ENCODE measurements around the gene BOLA3.

- TF ChIP-seq MAX (IDR thresholded peaks at IDR 0.05; ENCODE audit: low read depth, low read length) (no peak), CTCF (IDR thresholded peaks at IDR 0.05; ENCODE audit: low read depth, low read length) (no peak)
These were observed 15.2 kb upstream of the BOLA3 start for GRCh38 chr2:74162951-74163350.

All from NB4 (cell line).